Activated naive CD4-positive, alpha-beta T cell treated with anti-CD3 and anti-CD28 coated beads, Interleukin-2, amount 50 U/mL, for 72 hours (primary cell): ENCODE data around the gene SYP. TPM values are rescaled to one million over a fixed set of nuclear protein-coding genes. Genes with fewer than 3 reads are reported as not detected.
A peak's percentile ranks its signal among the peaks of the same experiment; 100 is the strongest.

Experiments
- ATAC-seq, 2 donors: fragments of 150-1000 bp; cut with Tn5 transposase; 2 replicates each; pipeline ENCODE4 v1.10.0; 2021; ENCODE audit warnings: mild to moderate bottlenecking in 2 of 2, moderate library complexity in 2 of 2
- DNase-seq, 2 donors: peaks; one replicate each; pipeline ENCODE4 v3.0.0; 2021 to 2022; ENCODE audit warnings: low spot score in 2 of 2
- H3K27ac Mint-ChIP-seq, 2 donors: one replicate each; pipeline ENCODE4 v1.8.0; 2022; ENCODE audit warnings: mild to moderate bottlenecking in 2 of 2, mixed read lengths in 2 of 2
- H3K36me3 Mint-ChIP-seq, 2 donors: one replicate each; pipeline ENCODE4 v1.8.0; 2022; ENCODE audit warnings: mixed read lengths in 2 of 2
- H3K9me3 Mint-ChIP-seq, 2 donors: one replicate each; pipeline ENCODE4 v1.8.0; 2022; ENCODE audit warnings: mixed read lengths in 2 of 2
- total RNA-seq, 2 donors: library from RNA; stranded (reverse); gene quantifications; one replicate each; pipeline ENCODE4 v1.2.3, GENCODE V29; 2022

SYP gene
- total RNA-seq, 2 donors from 2014 or later: 11.2 to 69.3 TPM

GRCh38 chrX:49230500-49231232, 30.7 kb upstream of the SYP start:
- peak; percentile 82 to 85 for ATAC-seq
- peaks cover 0 to 5% of the 10 kb centered on the region in 2 donors for H3K36me3 Mint-ChIP-seq
- peak overlapping the region in 1 of 2 donors; percentile 76 for H3K27ac Mint-ChIP-seq
- DNase-seq: peak; percentile 65 to 66
- no peaks in the 10 kb centered on the region for H3K9me3 Mint-ChIP-seq

- no peaks in the 10 kb centered on the region for H3K9me3 Mint-ChIP-seq
- no peak for DNase-seq
- H3K36me3 Mint-ChIP-seq: no peaks in the 10 kb centered on the region
- no peak for ATAC-seq
- no peak overlapping the region for H3K27ac Mint-ChIP-seq
Measured at GRCh38 chrX:49228185-49228584, 28.2 kb upstream of the SYP start.

GRCh38 chrX:49227726-49228125, 27.7 kb upstream of the SYP start:
- Mint-ChIP-seq H3K36me3 (no peaks in the 10 kb centered on the region), H3K9me3 (no peaks in the 10 kb centered on the region), H3K27ac (no peak overlapping the region)
- no peak for ATAC-seq
- DNase-seq: no peak

- no peak overlapping the region for H3K27ac Mint-ChIP-seq
- no peak for DNase-seq
- no peak for ATAC-seq
- H3K9me3 Mint-ChIP-seq: no peaks in the 10 kb centered on the region
- no peaks in the 10 kb centered on the region for H3K36me3 Mint-ChIP-seq
Measured at GRCh38 chrX:49226946-49227345, 27.0 kb upstream of the SYP start.

- no peak overlapping the region for H3K27ac Mint-ChIP-seq
- H3K36me3 Mint-ChIP-seq: no peaks in the 10 kb centered on the region
Measured at GRCh38 chrX:49225858-49226257, 25.9 kb upstream of the SYP start.

DNA sequence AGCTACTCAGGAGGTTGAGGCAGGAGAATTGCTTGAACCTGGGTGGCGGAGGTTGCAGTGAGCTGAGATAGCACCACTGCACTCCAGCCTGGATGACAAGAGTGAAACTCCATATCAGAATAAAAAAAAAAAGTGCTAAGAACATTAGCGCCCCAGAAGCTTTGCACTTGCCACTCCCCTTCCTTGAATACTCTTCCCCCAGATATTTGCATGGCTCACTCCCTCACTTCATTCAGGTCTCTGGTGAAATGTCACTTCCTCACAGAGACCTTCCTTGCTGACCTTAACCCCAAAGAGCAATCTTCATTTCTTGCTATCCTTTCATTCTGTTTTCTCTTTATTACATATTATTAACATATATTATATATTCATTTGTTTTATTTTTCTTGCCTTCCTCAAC, 21.9 kb upstream of the SYP start:
- Mint-ChIP-seq H3K36me3 (no peaks in the 10 kb centered on the region), H3K9me3 (no peaks in the 10 kb centered on the region)
- no peak for ATAC-seq

More at GRCh38 chrX:49225858-49226257, 25.9 kb upstream of the SYP start:
- no peaks in the 10 kb centered on the region for H3K9me3 Mint-ChIP-seq
- DNase-seq (no peak), ATAC-seq (no peak)

GRCh38 chrX:49220100-49220499, 20.1 kb upstream of the SYP start:
- Mint-ChIP-seq H3K36me3 (no peaks in the 10 kb centered on the region), H3K9me3 (no peaks in the 10 kb centered on the region), H3K27ac (no peak overlapping the region)
- no peak for ATAC-seq
- no peak for DNase-seq

More for the DNA sequence above, 21.9 kb upstream of the SYP start:
- H3K27ac Mint-ChIP-seq: no peak overlapping the region
- no peak for DNase-seq

DNA sequence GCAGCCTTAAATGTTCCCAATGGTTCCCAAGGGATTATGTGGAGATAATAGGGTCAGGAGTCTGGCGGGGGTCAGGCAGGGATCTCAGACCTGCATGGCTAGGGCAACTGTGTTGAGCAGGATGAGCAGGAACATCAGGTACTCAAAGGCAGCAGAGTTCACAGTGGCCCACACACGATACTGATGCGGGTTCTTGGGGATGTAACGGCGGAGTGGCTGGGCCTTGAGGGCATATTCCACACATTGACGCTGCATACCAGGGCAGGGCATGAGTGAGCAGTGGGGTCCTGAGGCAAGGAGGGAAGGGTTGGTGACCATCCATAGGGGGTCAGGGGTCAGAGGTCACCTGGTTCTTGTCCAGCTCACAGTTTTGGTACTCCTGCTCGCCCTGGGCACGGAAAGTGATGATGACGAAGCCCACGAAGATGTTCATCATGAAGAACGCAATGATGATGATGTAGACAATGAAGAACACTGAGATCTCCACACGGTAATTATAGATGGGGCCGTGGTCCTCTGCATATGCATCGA, 15.1 kb upstream of the SYP start:
- ATAC-seq: no peak
- no peak overlapping the region for H3K27ac Mint-ChIP-seq
- peaks cover 6 to 7% of the 10 kb centered on the region in 2 donors for H3K9me3 Mint-ChIP-seq
- H3K36me3 Mint-ChIP-seq: no peaks in the 10 kb centered on the region
- DNase-seq: no peak

- Mint-ChIP-seq H3K9me3 (peaks cover 6 to 7% of the 10 kb centered on the region in 2 donors), H3K27ac (no peak overlapping the region), H3K36me3 (no peaks in the 10 kb centered on the region)
- DNase-seq (no peak), ATAC-seq (no peak)
Measured at GRCh38 chrX:49214416-49214815, 14.4 kb upstream of the SYP start.

DNA sequence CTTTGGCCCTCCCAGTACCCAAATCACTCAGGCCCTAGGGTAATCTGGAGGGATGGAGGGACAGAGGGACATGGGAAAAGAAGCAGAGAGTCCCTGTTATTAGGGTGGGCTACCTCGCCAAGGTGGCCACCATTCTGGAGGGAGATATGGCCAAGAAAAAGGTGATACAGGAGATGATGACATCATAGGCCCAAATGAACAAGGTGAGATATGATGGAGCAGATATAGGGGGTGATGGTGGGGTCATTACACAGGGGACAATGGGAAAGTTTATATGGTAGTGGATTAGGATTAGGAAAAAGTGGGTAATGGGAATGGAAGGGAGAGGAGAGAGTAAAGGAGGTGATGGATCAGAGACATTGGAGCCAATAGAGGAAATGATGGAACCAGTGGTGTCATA, 12.9 kb upstream of the SYP start:
- H3K27ac Mint-ChIP-seq: no peak overlapping the region
- ATAC-seq (no peak), DNase-seq (no peak)
- peaks cover 6 to 7% of the 10 kb centered on the region in 2 donors for H3K9me3 Mint-ChIP-seq
- H3K36me3 Mint-ChIP-seq: no peaks in the 10 kb centered on the region

GRCh38 chrX:49212209-49212608, 12.2 kb upstream of the SYP start:
- ATAC-seq (no peak), DNase-seq (no peak)
- Mint-ChIP-seq H3K36me3 (no peaks in the 10 kb centered on the region), H3K27ac (no peak overlapping the region), H3K9me3 (peaks cover 6 to 7% of the 10 kb centered on the region in 2 donors)

- Mint-ChIP-seq H3K27ac (peak overlapping the region in 1 of 2 donors; percentile 35), H3K36me3 (no peaks in the 10 kb centered on the region), H3K9me3 (peaks cover 6 to 7% of the 10 kb centered on the region in 2 donors)
- no peak for ATAC-seq
- DNase-seq: no peak
Measured at GRCh38 chrX:49211074-49211473, 11.1 kb upstream of the SYP start.

DNA sequence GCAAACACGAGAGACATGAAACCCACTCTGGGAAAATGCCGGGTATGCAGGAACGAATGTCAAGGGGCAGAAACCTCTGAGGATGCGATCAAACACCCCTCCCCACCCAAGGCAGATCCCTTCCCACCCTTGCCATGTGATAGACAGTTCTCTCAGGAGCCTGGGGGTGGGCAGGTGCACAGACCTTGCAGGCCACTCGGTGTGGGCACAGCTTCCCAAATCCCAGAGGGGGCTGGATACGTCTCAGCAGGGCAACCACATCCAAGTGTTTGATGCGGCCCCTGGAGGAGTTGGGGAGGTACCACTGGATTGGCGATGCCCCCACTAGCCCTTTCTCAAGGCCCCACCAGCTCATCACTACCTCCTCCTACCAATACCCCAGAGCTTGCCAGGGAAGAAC, 10.4 kb upstream of the SYP start:
- no peaks in the 10 kb centered on the region for H3K36me3 Mint-ChIP-seq
- ATAC-seq (no peak), DNase-seq (no peak)

DNA sequence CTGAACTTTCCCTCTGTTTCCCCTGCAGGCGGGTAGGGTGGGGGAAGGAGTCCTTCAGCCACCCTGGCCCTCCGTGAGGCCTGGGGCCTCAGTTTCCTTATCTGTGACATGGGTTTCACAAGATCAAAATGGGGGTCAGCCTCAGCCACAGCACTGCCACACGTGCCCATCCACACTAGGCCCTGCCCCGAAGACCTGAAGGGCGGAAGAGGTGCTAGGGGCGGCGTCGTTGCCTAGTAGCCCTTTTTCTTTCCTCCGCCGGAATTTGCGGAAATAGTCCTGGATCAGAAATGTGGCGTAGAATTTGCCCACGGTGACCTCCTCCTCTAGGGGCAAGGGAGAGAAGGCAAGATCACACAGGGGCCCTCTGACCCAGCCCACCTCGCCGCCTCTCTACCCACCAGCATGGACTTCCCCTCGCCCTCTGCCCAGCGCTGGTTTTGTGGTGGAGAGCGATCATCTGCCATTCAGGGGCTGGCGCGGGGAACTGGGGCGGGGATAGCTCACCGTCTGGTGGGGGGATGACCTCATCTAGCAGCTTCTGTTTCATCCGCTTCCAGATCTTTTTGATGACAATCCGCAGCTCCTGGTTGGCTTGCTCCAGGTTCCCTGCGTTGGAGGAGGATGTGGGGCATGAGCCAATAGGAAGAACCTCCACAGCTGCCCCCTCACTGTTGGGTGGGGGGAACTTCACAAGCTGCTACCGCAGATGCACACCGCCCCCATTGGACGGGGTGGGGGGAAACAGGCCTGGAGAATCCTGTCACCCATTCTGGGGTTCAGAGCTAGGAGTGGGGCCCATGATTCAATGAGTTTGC, 9.7 kb upstream of the SYP start:
- no peaks in the 10 kb centered on the region for H3K36me3 Mint-ChIP-seq
- ATAC-seq (peak in 1 of 2 donors; percentile 80), DNase-seq (no peak)
- no peak overlapping the region for H3K27ac Mint-ChIP-seq
- H3K9me3 Mint-ChIP-seq: peaks cover 6 to 7% of the 10 kb centered on the region in 2 donors

More for the DNA sequence above, 10.4 kb upstream of the SYP start:
- Mint-ChIP-seq H3K27ac (peak overlapping the region in 1 of 2 donors; percentile 35), H3K9me3 (peaks cover 6 to 7% of the 10 kb centered on the region in 2 donors)

DNA sequence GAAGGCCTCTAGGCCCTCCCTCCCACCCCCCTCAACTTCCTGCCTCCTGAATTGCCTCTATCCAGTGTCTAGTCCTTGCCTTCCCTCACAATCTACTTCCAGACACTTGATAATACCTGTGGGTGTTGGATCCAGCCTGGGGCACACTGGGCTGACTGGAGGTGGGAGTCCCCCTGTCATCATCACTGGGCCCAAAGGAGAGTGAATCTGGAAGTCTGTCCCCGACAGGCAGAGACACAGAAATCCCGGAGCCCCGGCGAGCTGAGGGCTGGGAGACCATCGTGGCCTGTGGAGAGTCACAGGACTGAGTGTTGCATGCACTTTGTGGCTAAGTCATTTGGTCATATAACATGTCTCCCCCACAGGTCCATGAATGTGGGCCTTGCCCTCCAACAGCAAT, 8.4 kb upstream of the SYP start:
- no peaks in the 10 kb centered on the region for H3K36me3 Mint-ChIP-seq
- DNase-seq: no peak
- ATAC-seq: no peak
- H3K27ac Mint-ChIP-seq: no peak overlapping the region
- H3K9me3 Mint-ChIP-seq: peaks cover 6 to 7% of the 10 kb centered on the region in 2 donors

- Mint-ChIP-seq H3K36me3 (no peaks in the 10 kb centered on the region), H3K9me3 (no peaks in the 10 kb centered on the region), H3K27ac (no peak overlapping the region)
- no peak for ATAC-seq
- no peak for DNase-seq
Measured at GRCh38 chrX:49206543-49206942, 6.5 kb upstream of the SYP start.

DNA sequence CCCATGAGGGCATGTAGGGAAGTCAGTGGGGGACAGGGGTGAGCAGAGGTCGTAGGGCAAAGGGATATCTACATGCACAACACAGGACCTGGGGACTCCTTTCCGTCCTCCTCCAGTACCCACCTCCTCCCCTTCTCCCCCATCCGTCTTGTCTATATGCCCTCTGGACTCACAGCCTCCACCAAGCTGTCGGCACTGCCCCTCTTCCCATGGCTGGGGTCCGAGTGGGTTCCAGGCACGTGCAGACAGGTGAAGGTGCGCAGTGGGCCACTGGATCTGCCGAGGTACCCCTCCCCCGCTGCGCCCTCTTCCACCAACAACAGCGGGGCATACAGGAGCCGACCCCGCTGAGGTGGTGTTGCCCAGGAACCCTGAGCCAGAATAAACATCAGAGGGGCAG, 5.5 kb upstream of the SYP start:
- no peaks in the 10 kb centered on the region for H3K36me3 Mint-ChIP-seq
- DNase-seq (no peak), ATAC-seq (no peak)
- H3K27ac Mint-ChIP-seq: no peak overlapping the region
- no peaks in the 10 kb centered on the region for H3K9me3 Mint-ChIP-seq
